PC-3 (cell line): Measurements from ENCODE around the gene ENDOV.

Experiments used
- CTCF ChIP-seq: fragments of 300-600 bp; sonication (generic); conservative IDR thresholded peaks from 2 replicates; pipeline ENCODE4 v1.5.1; 2017; ENCODE audit warnings: antibody characterized with exemption, low read depth, mild to moderate bottlenecking, low read length
- EZH2 ChIP-seq: fragments of 300-600 bp; sonication (generic); IDR thresholded peaks from one replicate; pipeline ENCODE4 v1.6.1; 2017; ENCODE audit warnings: antibody characterized with exemption, mild to moderate bottlenecking, low read length; ENCODE audit not compliant: unreplicated experiment
- EZH2phosphoT487 ChIP-seq: fragments of 300-600 bp; sonication (generic); IDR thresholded peaks from 2 replicates; pipeline ENCODE4 v1.6.1; 2018; ENCODE audit warnings: mild to moderate bottlenecking, antibody characterized with exemption, low read length, borderline replicate concordance

GRCh38 chr17:80429356-80430275 lies 14.6 kb downstream of the ENDOV start:
- TF ChIP-seq CTCF (no peak), EZH2 (no peak), EZH2phosphoT487 (no peak)
